CD4-positive, alpha-beta T cell treated with Interleukin-4 for 1 hour (primary cell): ENCODE measurements around the gene BIK.

Source experiments
- DNase-seq, 2 donors: peaks; one replicate each; pipeline ENCODE4 v3.0.0-alpha.2; 2020 to 2022

BIK gene

GRCh38 chr22:43163241-43163795 lies 52.8 kb downstream of the BIK start:
- DNase-seq = no peak

GRCh38 chr22:43164636-43165035 lies 54.1 kb downstream of the BIK start:
- no peak for DNase-seq

GRCh38 chr22:43166132-43166930 lies 55.8 kb downstream of the BIK start:
- no peak for DNase-seq

GRCh38 chr22:43167001-43167589 lies 56.5 kb downstream of the BIK start:
- no peak for DNase-seq

- DNase-seq = no peak
Observed at GRCh38 chr22:43168471-43169309, 58.1 kb downstream of the BIK start.

GRCh38 chr22:43169310-43170130 lies 59.0 kb downstream of the BIK start:
- DNase-seq = no peak

- no peak for DNase-seq
Observed at GRCh38 chr22:43170131-43170480, 59.6 kb downstream of the BIK start.

GRCh38 chr22:43171019-43171491 lies 60.5 kb downstream of the BIK start:
- no peak for DNase-seq

GRCh38 chr22:43171607-43172006 lies 61.1 kb downstream of the BIK start:
- no peak for DNase-seq

- DNase-seq = no peak
Observed at GRCh38 chr22:43172191-43172590, 61.6 kb downstream of the BIK start.

- DNase-seq = no peak
Observed at GRCh38 chr22:43173566-43173965, 63.0 kb downstream of the BIK start.

- DNase-seq = no peak
Observed at GRCh38 chr22:43173976-43174720, 63.6 kb downstream of the BIK start.

- DNase-seq = no peak
Observed at GRCh38 chr22:43174941-43175531, 64.5 kb downstream of the BIK start.

GRCh38 chr22:43176090-43176489 lies 65.5 kb downstream of the BIK start:
- no peak for DNase-seq

- no peak for DNase-seq
Observed at GRCh38 chr22:43177479-43177878, 66.9 kb downstream of the BIK start.
